Right ventricle myocardium superior (tissue), 1 donor: ENCODE data around the gene ARF3. TPM values are rescaled to one million over a fixed set of nuclear protein-coding genes. Genes with fewer than 3 reads are reported as not detected.
A peak's percentile ranks its signal among the peaks of the same experiment; 100 is the strongest.

ENCODE experiments used
- ATAC-seq: fragments of 200-7000 bp; cut with Tn5 transposase; one replicate; pipeline ENCODE4 v1.9.1; 2020; ENCODE audit warnings: mild to moderate bottlenecking; ENCODE audit not compliant: poor library complexity
- DNase-seq: peaks from one replicate; pipeline ENCODE4 v3.0.0-alpha.2; 2020
- intact Hi-C: fragments of 100-400 bp; cut with DNase I; formaldehyde crosslinking; loops from one replicate; pipeline ENCODE4 v1.11.2; 2022
- total RNA-seq: library from RNA; stranded (reverse); fragmentation: NEBNext Ultra II Directional; extraction: Animal tissue kit (Norgen Biotek cat#: 25700); gene quantifications from one replicate; pipeline ENCODE4 v1.2.1, GENCODE V29; 2021
- donor health status: DM: no; HTN: yes; CAD: no; lungs with severe emphysema.

The ARF3 gene
- total RNA-seq, 1 donor from 2014 or later: 43.7 TPM

- intact Hi-C loops: no loop called here
- DNase-seq (no peak), ATAC-seq (no peak)
Measured at GRCh38 chr12:48985901-48986300, 28.6 kb upstream of the ARF3 start.

GRCh38 chr12:48985475-48985897 lies 28.2 kb upstream of the ARF3 start:
- DNase-seq (peak; percentile 75), ATAC-seq (peak; percentile 88)
- intact Hi-C loops: no loop called here

- intact Hi-C loops: no loop called here
- DNase-seq (no peak), ATAC-seq (no peak)
Measured at GRCh38 chr12:48982397-48983080, 25.3 kb upstream of the ARF3 start.

GRCh38 chr12:48981757-48982157 lies 24.5 kb upstream of the ARF3 start:
- ATAC-seq (no peak), DNase-seq (no peak)
- intact Hi-C loops: no loop called here

DNA sequence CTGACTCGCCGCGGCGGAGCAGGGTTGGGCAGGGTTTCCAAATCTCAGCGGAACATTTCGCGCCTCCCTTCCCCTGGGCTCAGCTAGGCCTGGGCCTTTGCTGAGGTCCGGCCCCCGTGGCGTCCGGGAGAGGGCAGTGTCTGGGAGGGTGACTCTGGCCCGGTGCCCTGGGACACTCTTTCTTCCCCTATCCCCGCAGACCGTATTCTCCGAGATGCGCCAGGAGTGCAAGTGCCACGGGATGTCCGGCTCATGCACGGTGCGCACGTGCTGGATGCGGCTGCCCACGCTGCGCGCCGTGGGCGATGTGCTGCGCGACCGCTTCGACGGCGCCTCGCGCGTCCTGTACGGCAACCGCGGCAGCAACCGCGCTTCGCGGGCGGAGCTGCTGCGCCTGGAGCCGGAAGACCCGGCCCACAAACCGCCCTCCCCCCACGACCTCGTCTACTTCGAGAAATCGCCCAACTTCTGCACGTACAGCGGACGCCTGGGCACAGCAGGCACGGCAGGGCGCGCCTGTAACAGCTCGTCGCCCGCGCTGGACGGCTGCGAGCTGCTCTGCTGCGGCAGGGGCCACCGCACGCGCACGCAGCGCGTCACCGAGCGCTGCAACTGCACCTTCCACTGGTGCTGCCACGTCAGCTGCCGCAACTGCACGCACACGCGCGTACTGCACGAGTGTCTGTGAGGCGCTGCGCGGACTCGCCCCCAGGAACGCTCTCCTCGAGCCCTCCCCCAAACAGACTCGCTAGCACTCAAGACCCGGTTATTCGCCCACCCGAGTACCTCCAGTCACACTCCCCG lies 23.9 kb upstream of the ARF3 start:
- peak; percentile 30 for ATAC-seq
- intact Hi-C loops: no loop called here
- DNase-seq: no peak

- DNase-seq (no peak), ATAC-seq (peak; percentile 6)
- intact Hi-C loops: no loop called here
Measured at GRCh38 chr12:48980389-48980952, 23.2 kb upstream of the ARF3 start.

DNA sequence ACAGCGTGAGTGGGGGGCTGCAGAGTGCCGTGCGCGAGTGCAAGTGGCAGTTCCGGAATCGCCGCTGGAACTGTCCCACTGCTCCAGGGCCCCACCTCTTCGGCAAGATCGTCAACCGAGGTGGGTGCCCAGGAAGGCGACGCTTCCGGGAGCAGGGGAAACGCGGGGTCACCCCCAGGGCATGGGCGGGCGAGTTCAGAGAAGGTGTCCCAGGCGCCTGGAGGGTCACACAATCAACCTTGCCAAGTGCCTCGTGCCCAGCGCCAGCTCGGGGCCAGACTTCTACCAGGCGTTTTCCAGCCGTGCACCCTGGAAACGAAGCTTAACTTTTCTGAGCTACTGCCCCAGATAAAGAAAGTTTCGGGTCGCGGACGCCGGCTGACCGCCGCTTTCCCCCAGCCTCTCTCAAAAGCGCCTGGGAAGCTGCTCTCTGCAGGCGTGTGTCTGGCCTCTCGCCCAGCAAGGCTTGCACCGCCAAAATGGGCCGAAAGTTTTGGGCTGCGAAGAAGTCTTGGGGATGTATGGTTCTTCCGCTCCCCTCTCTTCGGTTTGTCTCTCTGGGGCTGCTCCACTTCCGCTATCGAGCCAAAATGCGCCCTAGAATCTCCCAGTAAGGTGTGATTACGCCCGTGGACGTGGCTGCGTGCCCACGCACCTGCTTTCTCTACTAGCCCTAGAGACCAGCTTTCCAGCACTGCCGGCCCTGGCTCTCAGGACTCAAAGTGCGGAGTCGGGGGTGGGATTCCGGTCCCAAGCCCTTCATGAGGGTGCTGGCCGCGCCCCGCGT lies 22.5 kb upstream of the ARF3 start:
- ATAC-seq: no peak
- no peak for DNase-seq
- intact Hi-C loops: no loop called here

DNA sequence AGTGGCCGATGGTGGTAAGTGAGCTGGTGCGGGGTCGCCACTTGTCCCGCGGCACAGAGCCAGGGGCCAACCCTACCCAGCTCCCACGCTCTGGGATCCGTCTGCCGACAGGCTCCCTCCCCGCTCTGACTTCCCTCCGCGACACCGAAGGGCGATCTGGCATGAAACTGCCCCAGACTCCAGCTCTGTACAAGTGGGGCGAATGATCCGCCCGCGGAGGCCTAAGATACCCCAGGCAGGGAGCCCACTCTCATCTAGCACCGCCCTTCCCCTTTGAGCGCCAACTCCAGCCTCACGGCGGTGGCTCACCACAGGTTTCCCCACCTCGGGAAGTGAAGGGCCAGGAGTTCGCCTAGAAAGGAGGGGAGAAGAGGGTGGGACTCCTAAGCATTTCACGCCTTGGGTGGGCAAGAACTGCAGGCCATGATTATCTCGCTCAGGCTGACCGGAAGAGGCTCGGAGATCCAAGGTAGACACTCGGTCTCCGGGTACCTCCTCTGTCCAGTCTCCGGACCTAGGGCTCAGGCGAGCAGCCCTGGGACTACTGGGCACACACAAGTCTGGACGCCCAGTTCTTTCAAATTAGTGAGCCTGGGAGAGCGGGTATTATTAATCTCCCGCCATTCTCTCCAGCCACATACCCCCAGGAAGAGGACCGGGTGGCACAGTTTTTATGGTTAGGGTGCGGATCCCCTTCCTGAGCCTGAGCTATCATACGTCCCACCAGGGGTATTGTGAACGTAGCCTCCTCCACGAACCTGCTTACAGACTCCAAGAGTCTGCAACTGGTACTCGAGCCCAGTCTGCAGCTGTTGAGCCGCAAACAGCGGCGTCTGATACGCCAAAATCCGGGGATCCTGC lies 21.7 kb upstream of the ARF3 start:
- ATAC-seq (no peak), DNase-seq (no peak)
- intact Hi-C loops: no loop called here

DNA sequence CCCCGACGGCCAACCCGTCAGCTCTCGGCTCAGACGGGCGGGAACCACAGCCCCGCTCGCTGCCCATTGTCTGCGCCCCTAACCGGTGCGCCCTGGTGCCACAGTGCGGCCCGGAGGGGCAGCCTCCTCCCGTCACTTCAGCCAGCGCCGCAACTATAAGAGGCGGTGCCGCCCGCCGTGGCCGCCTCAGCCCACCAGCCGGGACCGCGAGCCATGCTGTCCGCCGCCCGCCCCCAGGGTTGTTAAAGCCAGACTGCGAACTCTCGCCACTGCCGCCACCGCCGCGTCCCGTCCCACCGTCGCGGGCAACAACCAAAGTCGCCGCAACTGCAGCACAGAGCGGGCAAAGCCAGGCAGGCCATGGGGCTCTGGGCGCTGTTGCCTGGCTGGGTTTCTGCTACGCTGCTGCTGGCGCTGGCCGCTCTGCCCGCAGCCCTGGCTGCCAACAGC lies 21.0 kb upstream of the ARF3 start, which contains the start of gene WNT1:
TSS of gene WNT1 (plus strand) at position 32 of the 450 bp plus-strand sequence. CDS start at position 361, 329 bp downstream.
- ATAC-seq (peak; percentile 25), DNase-seq (no peak)
- intact Hi-C loops: no loop called here

GRCh38 chr12:48977290-48978281 lies 20.3 kb upstream of the ARF3 start:
- intact Hi-C loops: no loop called here
- DNase-seq: peak; percentile 83
- ATAC-seq: peak; percentile 38

DNA sequence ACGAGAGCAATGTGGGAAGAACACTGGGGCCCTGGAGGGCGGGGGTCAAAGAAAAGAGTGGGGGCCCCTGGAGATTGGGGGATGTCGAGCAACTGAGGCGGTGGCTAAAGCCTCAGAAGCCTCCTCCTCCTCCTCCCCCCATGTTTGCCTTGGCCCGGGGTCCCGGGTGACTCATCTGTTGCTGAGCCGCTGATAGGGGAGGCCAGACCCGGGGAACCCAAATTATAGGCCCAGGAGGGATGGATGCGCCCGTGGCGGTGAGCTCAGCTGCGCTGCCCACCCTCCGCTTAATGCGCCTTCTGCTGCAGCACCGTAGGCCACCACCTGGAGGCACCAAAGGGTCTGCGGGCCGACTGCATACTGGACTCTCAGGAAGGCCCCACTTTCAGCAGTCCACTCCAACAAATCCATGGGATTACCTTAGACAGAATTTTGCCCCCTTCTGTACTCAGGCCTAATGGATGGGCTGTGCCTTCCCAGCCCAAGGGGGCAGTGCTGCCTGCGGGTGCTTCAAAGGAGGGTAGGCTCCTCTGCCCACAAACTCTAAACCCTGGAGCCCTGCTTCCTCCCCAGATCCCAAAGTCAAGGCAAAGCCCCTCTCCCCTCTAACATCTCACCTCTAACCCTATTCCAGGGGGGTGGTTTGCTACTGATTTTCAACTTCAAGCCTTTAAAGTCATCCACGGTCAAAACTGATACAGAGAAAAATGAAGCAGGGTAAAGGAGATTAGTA lies 16.8 kb upstream of the ARF3 start:
- ATAC-seq: peak; percentile 47
- intact Hi-C loops: no loop called here
- peak; percentile 80 for DNase-seq

DNA sequence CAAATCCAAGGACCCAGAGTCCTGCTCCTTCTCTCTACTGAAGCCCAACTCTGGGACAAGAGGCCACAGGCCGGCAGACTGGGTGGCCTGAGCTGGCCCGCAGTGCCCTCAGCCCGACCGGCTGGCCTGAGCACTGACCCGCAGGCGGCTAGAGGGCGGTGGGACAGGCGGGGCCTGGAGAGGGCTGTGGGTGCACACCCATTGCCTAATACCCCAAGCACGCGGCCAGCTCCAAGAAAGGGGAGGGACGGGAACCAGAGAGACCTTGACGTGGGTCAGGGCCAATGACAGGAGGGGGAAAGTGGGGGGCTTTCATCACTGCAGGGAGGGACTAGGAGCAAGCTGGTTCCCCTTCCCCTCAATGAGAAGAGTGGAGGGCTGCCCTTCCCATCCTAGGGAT lies 16.2 kb upstream of the ARF3 start:
- ATAC-seq (peak; percentile 74), DNase-seq (peak; percentile 86)
- intact Hi-C loops: no loop called here

- intact Hi-C loops: no loop called here
- ATAC-seq: peak; percentile 32
- no peak for DNase-seq
Measured at GRCh38 chr12:48972952-48973483, 15.7 kb upstream of the ARF3 start.

GRCh38 chr12:48972213-48972951 lies 15.1 kb upstream of the ARF3 start:
- ATAC-seq (no peak), DNase-seq (no peak)
- intact Hi-C loops: no loop called here

- no peak for DNase-seq
- intact Hi-C loops: no loop called here
- no peak for ATAC-seq
Measured at GRCh38 chr12:48970702-48971334, 13.5 kb upstream of the ARF3 start.
